Measurements from ENCODE around the gene PAFAH1B2. TPM values are rescaled to one million over a fixed set of nuclear protein-coding genes. Genes with fewer than 3 reads are reported as not detected.
A peak's percentile ranks its signal among the peaks of the same experiment; 100 is the strongest.

Gene PAFAH1B2
- total RNA-seq, 2 experiments from 2014 or later = 50.0 to 50.2 TPM

- DNase-seq (no peak), ATAC-seq (no peak)
- no peaks in the 10 kb centered on the region for H3K27me3 Mint-ChIP-seq
- ChIA-PET POLR2A (interaction anchor here (1.0 to 1.2 kb wide), 3 partner anchors 40 to 118 kb away, joined by 3 read pairs; no protein-coding TSS in a partner anchor), CTCF (interaction anchor here (0.7 to 1.6 kb wide), 2 partner anchors 32 to 422 kb away, joined by 3 to 4 read pairs; no protein-coding TSS in a partner anchor)
- H3K4me1 Mint-ChIP-seq (ENCODE audit: low read depth) = peaks cover 4% of the 10 kb centered on the region
- no peak overlapping the region for H3K27ac Mint-ChIP-seq
- no peaks in the 10 kb centered on the region for H3K9me3 Mint-ChIP-seq
- TF ChIP-seq, protein P1, sequence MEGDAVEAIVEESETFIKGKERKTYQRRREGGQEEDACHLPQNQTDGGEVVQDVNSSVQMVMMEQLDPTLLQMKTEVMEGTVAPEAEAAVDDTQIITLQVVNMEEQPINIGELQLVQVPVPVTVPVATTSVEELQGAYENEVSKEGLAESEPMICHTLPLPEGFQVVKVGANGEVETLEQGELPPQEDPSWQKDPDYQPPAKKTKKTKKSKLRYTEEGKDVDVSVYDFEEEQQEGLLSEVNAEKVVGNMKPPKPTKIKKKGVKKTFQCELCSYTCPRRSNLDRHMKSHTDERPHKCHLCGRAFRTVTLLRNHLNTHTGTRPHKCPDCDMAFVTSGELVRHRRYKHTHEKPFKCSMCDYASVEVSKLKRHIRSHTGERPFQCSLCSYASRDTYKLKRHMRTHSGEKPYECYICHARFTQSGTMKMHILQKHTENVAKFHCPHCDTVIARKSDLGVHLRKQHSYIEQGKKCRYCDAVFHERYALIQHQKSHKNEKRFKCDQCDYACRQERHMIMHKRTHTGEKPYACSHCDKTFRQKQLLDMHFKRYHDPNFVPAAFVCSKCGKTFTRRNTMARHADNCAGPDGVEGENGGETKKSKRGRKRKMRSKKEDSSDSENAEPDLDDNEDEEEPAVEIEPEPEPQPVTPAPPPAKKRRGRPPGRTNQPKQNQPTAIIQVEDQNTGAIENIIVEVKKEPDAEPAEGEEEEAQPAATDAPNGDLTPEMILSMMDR (IDR thresholded peaks at IDR 0.05) = no peak
- H3K4me3 Mint-ChIP-seq = no peak overlapping the region
- intact Hi-C loops (cut with micrococcal nuclease) = no loop called here
- peaks cover 36% of the 10 kb centered on the region for H3K36me3 Mint-ChIP-seq (ENCODE audit: low read depth)
Observed at GRCh38 chr11:117212697-117213355, 68.7 kb downstream of the PAFAH1B2 start.

GRCh38 chr11:117214404-117215110 is 70.5 kb downstream of the PAFAH1B2 start:
- Mint-ChIP-seq H3K27ac (peak overlapping the region; percentile 35), H3K36me3 (ENCODE audit: low read depth) (peaks cover 51% of the 10 kb centered on the region), H3K9me3 (no peaks in the 10 kb centered on the region), H3K27me3 (no peaks in the 10 kb centered on the region), H3K4me3 (no peak overlapping the region), H3K4me1 (ENCODE audit: low read depth) (peaks cover 4% of the 10 kb centered on the region)
- ATAC-seq = no peak
- POLR2A ChIA-PET = no interaction called here
- intact Hi-C loops (cut with micrococcal nuclease) = no loop called here
- TF ChIP-seq, protein P1 (IDR thresholded peaks at IDR 0.05) = no peak
- CTCF ChIA-PET = interaction anchor here (0.9 to 2.1 kb wide), 3 partner anchors 13 to 34 kb away, joined by 3 to 6 read pairs (median 4); no protein-coding TSS in a partner anchor
- DNase-seq = no peak

- Mint-ChIP-seq H3K27ac (peak overlapping the region; percentile 51), H3K4me1 (ENCODE audit: low read depth) (peaks cover 4% of the 10 kb centered on the region), H3K9me3 (no peaks in the 10 kb centered on the region), H3K4me3 (no peak overlapping the region), H3K36me3 (ENCODE audit: low read depth) (peaks cover 52% of the 10 kb centered on the region), H3K27me3 (no peaks in the 10 kb centered on the region)
- no peak for ATAC-seq
- ChIA-PET CTCF (interaction anchor here (0.7 to 2.2 kb wide), 5 partner anchors 10 to 87 kb away, joined by 3 to 12 read pairs (median 4); partner anchors contain the start of gene PCSK7), POLR2A (no interaction called here)
- TF ChIP-seq, protein P1 (IDR thresholded peaks at IDR 0.05) = no peak
- intact Hi-C loops (cut with micrococcal nuclease) = no loop called here
- no peak for DNase-seq
Observed at GRCh38 chr11:117217141-117218084, 73.3 kb downstream of the PAFAH1B2 start.

DNA sequence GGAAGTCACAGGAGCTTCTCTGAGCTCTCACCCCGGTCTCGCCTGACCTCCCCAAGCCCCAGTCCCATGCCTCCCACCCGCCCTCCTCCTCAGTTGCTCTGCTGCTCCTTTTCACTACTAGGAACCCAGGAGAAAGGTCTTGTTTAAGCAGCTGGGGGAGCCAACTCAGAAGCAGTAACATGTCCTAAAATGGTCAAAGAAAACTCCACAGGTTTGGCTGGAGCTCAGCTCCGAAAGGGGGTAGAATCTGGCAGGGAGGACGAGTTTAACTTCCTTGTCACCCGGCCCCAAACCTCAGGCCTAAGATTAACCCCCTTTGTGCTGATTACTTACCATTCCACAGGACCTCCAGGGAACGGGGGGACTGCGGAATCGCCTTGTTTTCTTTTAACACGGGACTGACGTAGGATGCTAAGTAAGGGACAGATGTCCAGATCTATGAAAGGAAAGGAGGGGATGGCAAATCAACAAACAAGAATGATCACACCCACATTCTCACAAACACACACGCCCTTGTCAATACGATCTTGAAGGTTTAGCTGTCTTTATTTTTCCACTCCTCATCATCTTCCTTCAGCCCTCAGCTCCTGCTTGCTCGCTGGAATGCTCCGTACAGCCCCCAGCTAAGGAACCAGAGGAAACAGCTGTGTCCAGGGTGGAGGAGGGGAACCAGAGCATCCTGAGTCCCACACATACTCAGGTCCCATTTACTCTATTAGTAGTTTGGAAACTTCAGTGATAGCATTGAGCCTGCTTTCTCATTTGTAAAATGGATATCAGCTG is 74.2 kb downstream of the PAFAH1B2 start:
- ChIA-PET POLR2A (no interaction called here), CTCF (interaction anchor here (0.7 to 2.2 kb wide), 5 partner anchors 9 to 88 kb away, joined by 3 to 12 read pairs (median 4); partner anchors contain the start of gene PCSK7)
- H3K27me3 Mint-ChIP-seq = no peaks in the 10 kb centered on the region
- no peaks in the 10 kb centered on the region for H3K9me3 Mint-ChIP-seq
- no peak overlapping the region for H3K4me3 Mint-ChIP-seq
- TF ChIP-seq, protein P1 (IDR thresholded peaks at IDR 0.05) = no peak
- H3K4me1 Mint-ChIP-seq (ENCODE audit: low read depth) = peaks cover 4% of the 10 kb centered on the region
- peaks cover 52% of the 10 kb centered on the region for H3K36me3 Mint-ChIP-seq (ENCODE audit: low read depth)
- intact Hi-C loops (cut with micrococcal nuclease) = no loop called here
- DNase-seq (no peak), ATAC-seq (no peak)
- peak overlapping the region; percentile 25 for H3K27ac Mint-ChIP-seq

Data from activated CD8-positive, alpha-beta T cell treated with anti-CD3 and anti-CD28 coated beads for 36 hours (primary cell).